ENCODE data around the gene SUV39H2. TPM values are rescaled to one million over a fixed set of nuclear protein-coding genes. Genes with fewer than 3 reads are reported as not detected.

SUV39H2 gene
- total and polyA plus RNA-seq, 11 donors: 1.3 to 8.4 (median 5.2) TPM

DNA sequence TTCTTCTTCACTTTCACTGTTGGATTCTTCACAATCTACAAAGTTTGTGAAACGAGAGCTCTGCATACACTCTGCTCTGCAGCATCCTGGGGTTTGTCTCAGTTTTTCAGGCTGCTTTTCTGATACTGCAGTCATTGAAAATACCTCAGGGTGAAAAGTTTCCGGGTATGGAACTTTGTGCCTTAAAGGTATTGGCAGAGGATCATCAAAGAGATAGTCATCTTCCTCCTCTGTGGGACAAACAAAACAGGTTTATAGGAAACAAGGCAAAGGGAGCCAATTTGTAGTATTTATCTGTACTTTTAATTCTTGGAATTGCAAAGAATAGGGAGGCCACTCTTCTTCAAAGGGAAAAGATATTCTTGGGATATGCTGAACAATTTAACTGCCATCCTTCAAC, 30.4 kb downstream of the SUV39H2 start:
- H3K27ac ChIP-seq: no peak overlapping the region
- H3K4me1 ChIP-seq: no peaks in the 10 kb centered on the region
- 77 to 96% (median 88%) methylated on average over 2 of the region's 2 CpGs for WGBS, 4 donors
- H3K36me3 ChIP-seq: peaks cover 0 to 87% (median 71%) of the 10 kb centered on the region in 9 donors
- intact Hi-C loops (cut with DNase I): no loop called here
- no peak overlapping the region for H3K4me3 ChIP-seq
- H3K9me3 ChIP-seq: peaks cover 0 to 3% (median 0%) of the 10 kb centered on the region in 12 donors
- no peak for TF ChIP-seq POLR2A (IDR thresholded peaks at IDR 0.05)
- TF ChIP-seq, protein P1, sequence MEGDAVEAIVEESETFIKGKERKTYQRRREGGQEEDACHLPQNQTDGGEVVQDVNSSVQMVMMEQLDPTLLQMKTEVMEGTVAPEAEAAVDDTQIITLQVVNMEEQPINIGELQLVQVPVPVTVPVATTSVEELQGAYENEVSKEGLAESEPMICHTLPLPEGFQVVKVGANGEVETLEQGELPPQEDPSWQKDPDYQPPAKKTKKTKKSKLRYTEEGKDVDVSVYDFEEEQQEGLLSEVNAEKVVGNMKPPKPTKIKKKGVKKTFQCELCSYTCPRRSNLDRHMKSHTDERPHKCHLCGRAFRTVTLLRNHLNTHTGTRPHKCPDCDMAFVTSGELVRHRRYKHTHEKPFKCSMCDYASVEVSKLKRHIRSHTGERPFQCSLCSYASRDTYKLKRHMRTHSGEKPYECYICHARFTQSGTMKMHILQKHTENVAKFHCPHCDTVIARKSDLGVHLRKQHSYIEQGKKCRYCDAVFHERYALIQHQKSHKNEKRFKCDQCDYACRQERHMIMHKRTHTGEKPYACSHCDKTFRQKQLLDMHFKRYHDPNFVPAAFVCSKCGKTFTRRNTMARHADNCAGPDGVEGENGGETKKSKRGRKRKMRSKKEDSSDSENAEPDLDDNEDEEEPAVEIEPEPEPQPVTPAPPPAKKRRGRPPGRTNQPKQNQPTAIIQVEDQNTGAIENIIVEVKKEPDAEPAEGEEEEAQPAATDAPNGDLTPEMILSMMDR (IDR thresholded peaks at IDR 0.05): no peak
- ATAC-seq (no peak), DNase-seq (no peak)
- H3K27me3 ChIP-seq: no peaks in the 10 kb centered on the region

DNA sequence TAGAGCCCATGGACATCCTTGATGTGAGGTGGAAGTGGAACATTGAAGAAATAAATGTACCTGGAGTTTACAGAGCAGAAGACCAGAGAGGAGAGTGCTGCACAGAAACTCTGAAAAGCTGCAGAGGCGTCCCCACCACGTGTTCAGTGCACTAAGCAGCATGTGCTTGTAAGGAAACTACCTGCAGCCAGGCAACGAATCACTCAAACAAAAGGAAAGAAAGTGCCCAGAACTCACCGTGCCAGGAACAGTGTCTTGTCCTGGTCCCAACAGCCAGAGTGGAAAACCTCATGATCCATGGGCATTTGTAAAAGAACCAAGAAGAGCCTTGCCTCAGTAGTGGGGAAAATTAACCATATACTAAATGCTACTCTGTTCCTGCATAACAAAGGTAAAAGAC, 32.3 kb downstream of the SUV39H2 start:
- no peak for TF ChIP-seq POLR2A (IDR thresholded peaks at IDR 0.05)
- TF ChIP-seq, protein P1 (IDR thresholded peaks at IDR 0.05): no peak
- WGBS, 4 donors: 94 to 96% (median 96%) methylated on average over 4 of the region's 4 CpGs

DNA sequence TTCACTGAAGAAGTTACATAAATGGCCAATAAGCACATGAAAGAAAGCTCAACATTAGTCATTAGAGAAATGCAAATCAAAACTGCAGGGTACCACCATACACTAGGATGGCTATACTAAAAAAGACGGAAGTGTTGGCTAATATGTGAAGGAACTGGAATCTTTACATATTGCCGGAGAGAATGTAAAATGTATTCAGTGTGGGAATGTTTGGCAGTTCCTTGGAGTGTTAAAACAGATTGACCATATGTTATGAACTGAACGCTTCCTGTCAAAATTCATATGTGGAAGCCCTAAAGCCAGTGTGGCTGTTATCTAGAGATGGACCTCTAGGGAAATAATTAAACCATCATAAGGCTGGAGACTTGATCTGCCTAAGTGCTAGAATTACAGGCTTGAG, 33.1 kb downstream of the SUV39H2 start:
- H3K36me3 ChIP-seq: peaks cover 0 to 90% (median 68%) of the 10 kb centered on the region in 9 donors
- H3K9me3 ChIP-seq: peaks cover 0 to 12% (median 6%) of the 10 kb centered on the region in 12 donors
- ATAC-seq (no peak), DNase-seq (no peak)
- TF ChIP-seq POLR2A (IDR thresholded peaks at IDR 0.05): no peak
- TF ChIP-seq, protein P1 (IDR thresholded peaks at IDR 0.05): no peak
- intact Hi-C loops (cut with DNase I): no loop called here
- peaks cover 0 to 5% (median 0%) of the 10 kb centered on the region in 12 donors for H3K4me1 ChIP-seq
- 82 to 97% (median 94%) methylated on average over 3 of the region's 3 CpGs for WGBS, 4 donors
- H3K27ac ChIP-seq: no peak overlapping the region
- no peak overlapping the region for H3K4me3 ChIP-seq
- H3K27me3 ChIP-seq: no peaks in the 10 kb centered on the region

More for the DNA sequence above, 32.3 kb downstream of the SUV39H2 start:
- H3K36me3 ChIP-seq: peaks cover 0 to 90% (median 74%) of the 10 kb centered on the region in 9 donors
- H3K27me3 ChIP-seq: no peaks in the 10 kb centered on the region
- H3K9me3 ChIP-seq: peaks cover 0 to 3% (median 0%) of the 10 kb centered on the region in 12 donors
- ATAC-seq: no peak
- intact Hi-C loops (cut with DNase I): no loop called here
- H3K4me3 ChIP-seq: no peak overlapping the region
- DNase-seq: no peak
- no peak overlapping the region for H3K27ac ChIP-seq
- peaks cover 0 to 5% (median 0%) of the 10 kb centered on the region in 12 donors for H3K4me1 ChIP-seq

DNA sequence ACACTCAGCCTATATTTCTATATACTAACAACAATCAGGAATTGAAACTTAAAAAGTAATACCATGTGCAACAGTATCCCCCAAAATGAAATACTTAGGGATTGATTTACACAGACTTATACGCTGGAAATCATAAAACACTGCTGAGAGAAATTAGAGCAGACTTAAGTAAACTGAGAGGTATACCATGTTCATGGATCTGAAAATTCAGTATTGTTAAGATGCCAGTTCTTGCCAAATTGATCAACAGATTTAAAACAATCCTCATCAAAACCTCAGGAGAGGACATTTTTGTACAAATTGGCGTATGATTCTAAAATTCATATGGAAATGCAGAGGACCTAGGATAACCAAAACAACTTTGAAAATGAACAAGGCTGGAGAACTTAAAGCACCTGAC, 37.9 kb downstream of the SUV39H2 start:
- WGBS, 4 donors: 95 to 99% (median 98%) methylated on average over 2 of the region's 2 CpGs
- TF ChIP-seq, protein P1 (IDR thresholded peaks at IDR 0.05): no peak
- no peak for TF ChIP-seq POLR2A (IDR thresholded peaks at IDR 0.05)
- H3K4me3 ChIP-seq: no peak overlapping the region
- peaks cover 0 to 5% (median 0%) of the 10 kb centered on the region in 12 donors for H3K4me1 ChIP-seq
- DNase-seq: no peak
- no peaks in the 10 kb centered on the region for H3K27me3 ChIP-seq
- ATAC-seq: no peak
- intact Hi-C loops (cut with DNase I): no loop called here
- peaks cover 0 to 30% (median 23%) of the 10 kb centered on the region in 12 donors for H3K9me3 ChIP-seq
- no peak overlapping the region for H3K27ac ChIP-seq
- peaks cover 0 to 90% (median 68%) of the 10 kb centered on the region in 9 donors for H3K36me3 ChIP-seq
